ENCODE results near the gene SLC4A2.

DNA sequence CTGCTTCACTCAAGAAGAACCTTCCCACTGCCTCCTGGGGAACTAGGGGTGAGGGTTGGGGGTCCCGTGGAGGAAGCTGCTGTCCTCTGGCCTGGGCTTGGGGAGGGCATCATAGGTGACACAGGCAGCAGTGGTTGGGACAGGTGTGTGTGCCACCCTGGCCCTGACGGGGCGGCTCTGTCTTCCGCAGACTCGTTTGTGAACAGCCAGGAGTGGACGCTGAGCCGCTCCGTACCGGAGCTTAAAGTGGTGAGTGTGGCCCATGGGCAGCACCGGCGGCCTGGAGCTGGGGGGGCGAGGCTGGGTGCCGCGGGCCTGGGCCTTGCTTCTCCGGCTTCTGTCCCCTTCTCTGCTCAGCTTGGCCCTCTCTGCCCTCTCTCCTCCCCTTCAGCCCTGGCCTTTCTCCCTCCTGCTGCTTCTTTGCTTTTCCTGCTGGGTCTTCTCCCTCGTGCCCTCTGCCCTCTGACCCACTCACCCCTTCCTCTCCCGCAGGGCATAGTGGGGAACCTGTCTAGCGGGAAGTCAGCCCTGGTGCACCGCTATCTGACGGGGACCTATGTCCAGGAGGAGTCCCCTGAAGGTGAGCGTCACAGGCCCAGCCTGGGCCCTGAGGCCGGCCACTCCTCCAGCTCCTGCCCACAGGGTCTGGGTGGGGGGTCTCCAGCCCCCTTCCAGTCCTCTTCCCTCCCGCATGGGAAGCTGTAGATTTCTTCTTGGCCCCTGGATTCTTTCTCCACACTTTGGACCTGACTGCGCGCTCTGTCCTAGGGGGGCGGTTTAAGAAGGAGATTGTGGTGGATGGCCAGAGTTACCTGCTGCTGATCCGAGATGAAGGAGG lies 57.4 kb downstream of the SLC4A2 start:
- TF ChIP-seq JUN (CRISPR knock-in tag; IDR thresholded peaks at IDR 0.05) (no peak), TCF7 (CRISPR knock-in tag; IDR thresholded peaks at IDR 0.05; ENCODE audit: low read depth) (no peak), ELF4 (CRISPR knock-in tag; IDR thresholded peaks at IDR 0.05; ENCODE audit: low read depth) (no peak), OVOL2 (CRISPR knock-in tag; IDR thresholded peaks at IDR 0.05; ENCODE audit: borderline replicate concordance) (no peak), TEAD1 (CRISPR knock-in tag; IDR thresholded peaks at IDR 0.05) (no peak), ZNF121 (CRISPR knock-in tag; IDR thresholded peaks at IDR 0.05) (no peak), GABPB1 (CRISPR knock-in tag; IDR thresholded peaks at IDR 0.05) (no peak)
- TF ChIP-seq, protein P1, sequence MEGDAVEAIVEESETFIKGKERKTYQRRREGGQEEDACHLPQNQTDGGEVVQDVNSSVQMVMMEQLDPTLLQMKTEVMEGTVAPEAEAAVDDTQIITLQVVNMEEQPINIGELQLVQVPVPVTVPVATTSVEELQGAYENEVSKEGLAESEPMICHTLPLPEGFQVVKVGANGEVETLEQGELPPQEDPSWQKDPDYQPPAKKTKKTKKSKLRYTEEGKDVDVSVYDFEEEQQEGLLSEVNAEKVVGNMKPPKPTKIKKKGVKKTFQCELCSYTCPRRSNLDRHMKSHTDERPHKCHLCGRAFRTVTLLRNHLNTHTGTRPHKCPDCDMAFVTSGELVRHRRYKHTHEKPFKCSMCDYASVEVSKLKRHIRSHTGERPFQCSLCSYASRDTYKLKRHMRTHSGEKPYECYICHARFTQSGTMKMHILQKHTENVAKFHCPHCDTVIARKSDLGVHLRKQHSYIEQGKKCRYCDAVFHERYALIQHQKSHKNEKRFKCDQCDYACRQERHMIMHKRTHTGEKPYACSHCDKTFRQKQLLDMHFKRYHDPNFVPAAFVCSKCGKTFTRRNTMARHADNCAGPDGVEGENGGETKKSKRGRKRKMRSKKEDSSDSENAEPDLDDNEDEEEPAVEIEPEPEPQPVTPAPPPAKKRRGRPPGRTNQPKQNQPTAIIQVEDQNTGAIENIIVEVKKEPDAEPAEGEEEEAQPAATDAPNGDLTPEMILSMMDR (IDR thresholded peaks at IDR 0.05), result no peak
- TF ChIP-seq, protein P2, sequence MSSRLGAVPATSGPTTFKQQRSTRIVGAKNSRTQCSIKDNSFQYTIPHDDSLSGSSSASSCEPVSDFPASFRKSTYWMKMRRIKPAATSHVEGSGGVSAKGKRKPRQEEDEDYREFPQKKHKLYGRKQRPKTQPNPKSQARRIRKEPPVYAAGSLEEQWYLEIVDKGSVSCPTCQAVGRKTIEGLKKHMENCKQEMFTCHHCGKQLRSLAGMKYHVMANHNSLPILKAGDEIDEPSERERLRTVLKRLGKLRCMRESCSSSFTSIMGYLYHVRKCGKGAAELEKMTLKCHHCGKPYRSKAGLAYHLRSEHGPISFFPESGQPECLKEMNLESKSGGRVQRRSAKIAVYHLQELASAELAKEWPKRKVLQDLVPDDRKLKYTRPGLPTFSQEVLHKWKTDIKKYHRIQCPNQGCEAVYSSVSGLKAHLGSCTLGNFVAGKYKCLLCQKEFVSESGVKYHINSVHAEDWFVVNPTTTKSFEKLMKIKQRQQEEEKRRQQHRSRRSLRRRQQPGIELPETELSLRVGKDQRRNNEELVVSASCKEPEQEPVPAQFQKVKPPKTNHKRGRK (CRISPR knock-in tag; IDR thresholded peaks at IDR 0.05; ENCODE audit: borderline replicate concordance), result no peak
- TF ChIP-seq, protein P3, sequence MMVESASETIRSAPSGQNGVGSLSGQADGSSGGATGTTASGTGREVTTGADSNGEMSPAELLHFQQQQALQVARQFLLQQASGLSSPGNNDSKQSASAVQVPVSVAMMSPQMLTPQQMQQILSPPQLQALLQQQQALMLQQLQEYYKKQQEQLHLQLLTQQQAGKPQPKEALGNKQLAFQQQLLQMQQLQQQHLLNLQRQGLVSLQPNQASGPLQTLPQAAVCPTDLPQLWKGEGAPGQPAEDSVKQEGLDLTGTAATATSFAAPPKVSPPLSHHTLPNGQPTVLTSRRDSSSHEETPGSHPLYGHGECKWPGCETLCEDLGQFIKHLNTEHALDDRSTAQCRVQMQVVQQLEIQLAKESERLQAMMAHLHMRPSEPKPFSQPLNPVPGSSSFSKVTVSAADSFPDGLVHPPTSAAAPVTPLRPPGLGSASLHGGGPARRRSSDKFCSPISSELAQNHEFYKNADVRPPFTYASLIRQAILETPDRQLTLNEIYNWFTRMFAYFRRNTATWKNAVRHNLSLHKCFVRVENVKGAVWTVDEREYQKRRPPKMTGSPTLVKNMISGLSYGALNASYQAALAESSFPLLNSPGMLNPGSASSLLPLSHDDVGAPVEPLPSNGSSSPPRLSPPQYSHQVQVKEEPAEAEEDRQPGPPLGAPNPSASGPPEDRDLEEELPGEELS (CRISPR knock-in tag; IDR thresholded peaks at IDR 0.05), result no peak
- TF ChIP-seq, protein P4, sequence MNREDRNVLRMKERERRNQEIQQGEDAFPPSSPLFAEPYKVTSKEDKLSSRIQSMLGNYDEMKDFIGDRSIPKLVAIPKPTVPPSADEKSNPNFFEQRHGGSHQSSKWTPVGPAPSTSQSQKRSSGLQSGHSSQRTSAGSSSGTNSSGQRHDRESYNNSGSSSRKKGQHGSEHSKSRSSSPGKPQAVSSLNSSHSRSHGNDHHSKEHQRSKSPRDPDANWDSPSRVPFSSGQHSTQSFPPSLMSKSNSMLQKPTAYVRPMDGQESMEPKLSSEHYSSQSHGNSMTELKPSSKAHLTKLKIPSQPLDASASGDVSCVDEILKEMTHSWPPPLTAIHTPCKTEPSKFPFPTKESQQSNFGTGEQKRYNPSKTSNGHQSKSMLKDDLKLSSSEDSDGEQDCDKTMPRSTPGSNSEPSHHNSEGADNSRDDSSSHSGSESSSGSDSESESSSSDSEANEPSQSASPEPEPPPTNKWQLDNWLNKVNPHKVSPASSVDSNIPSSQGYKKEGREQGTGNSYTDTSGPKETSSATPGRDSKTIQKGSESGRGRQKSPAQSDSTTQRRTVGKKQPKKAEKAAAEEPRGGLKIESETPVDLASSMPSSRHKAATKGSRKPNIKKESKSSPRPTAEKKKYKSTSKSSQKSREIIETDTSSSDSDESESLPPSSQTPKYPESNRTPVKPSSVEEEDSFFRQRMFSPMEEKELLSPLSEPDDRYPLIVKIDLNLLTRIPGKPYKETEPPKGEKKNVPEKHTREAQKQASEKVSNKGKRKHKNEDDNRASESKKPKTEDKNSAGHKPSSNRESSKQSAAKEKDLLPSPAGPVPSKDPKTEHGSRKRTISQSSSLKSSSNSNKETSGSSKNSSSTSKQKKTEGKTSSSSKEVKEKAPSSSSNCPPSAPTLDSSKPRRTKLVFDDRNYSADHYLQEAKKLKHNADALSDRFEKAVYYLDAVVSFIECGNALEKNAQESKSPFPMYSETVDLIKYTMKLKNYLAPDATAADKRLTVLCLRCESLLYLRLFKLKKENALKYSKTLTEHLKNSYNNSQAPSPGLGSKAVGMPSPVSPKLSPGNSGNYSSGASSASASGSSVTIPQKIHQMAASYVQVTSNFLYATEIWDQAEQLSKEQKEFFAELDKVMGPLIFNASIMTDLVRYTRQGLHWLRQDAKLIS (CRISPR knock-in tag; IDR thresholded peaks at IDR 0.05; ENCODE audit: borderline replicate concordance), result no peak
